Fibroblast of lung (primary cell): ENCODE measurements around the gene ARMC9. TPM values are rescaled to one million over a fixed set of nuclear protein-coding genes. Genes with fewer than 3 reads are reported as not detected.

ENCODE experiments used
- DNase-seq, 2 donors: peaks; one replicate each; pipeline versions ENCODE4 v3.0.0 to v3.0.0-alpha.2; 2010; ENCODE audit warnings: low read depth in 2 of 2
- H2AFZ ChIP-seq: 2 replicates; pipeline ENCODE4 v1.5.1; 2012; ENCODE audit warnings: low read length, control low read depth, inconsistent platforms
- H3K27ac ChIP-seq: 2 replicates; pipeline ENCODE4 v1.5.1; 2011; ENCODE audit warnings: low read length, control low read depth; ENCODE audit not compliant: insufficient read depth
- H3K27me3 ChIP-seq: 2 replicates; pipeline ENCODE4 v1.5.1; 2011; ENCODE audit warnings: mild to moderate bottlenecking, low read length; ENCODE audit not compliant: control insufficient read depth, insufficient read depth
- H3K36me3 ChIP-seq: 2 replicates; pipeline ENCODE4 v1.5.1; 2011; ENCODE audit warnings: low read length; ENCODE audit not compliant: control insufficient read depth, insufficient read depth
- H3K4me1 ChIP-seq: 2 replicates; pipeline ENCODE4 v1.5.1; 2011; ENCODE audit warnings: low read length; ENCODE audit not compliant: control insufficient read depth, insufficient read depth; ENCODE audit errors: extremely low read depth
- H3K4me2 ChIP-seq: 2 replicates; pipeline ENCODE4 v1.5.1; 2011; ENCODE audit warnings: low read length, control low read depth; ENCODE audit not compliant: insufficient read depth; ENCODE audit errors: extremely low read depth
- H3K4me3 ChIP-seq, 4 experiments: fragments of 200-600 bp in 1 of 4; sonication (generic) in 1 of 4; replicated peaks in 1 of 4; 2 replicates each; pipeline ENCODE4 v1.5.1; 2011 to 2016; ENCODE audit warnings: low read length in 4 of 4, low read depth in 3 of 4, mild to moderate bottlenecking in 3 of 4, control low read depth in 2 of 4, inconsistent platforms in 1 of 4, mixed read lengths in 1 of 4; ENCODE audit not compliant: insufficient read depth in 1 of 4; ENCODE audit errors: control extremely low read depth in 1 of 4
- H3K79me2 ChIP-seq: 2 replicates; pipeline ENCODE4 v1.5.1; 2012; ENCODE audit warnings: mild to moderate bottlenecking, low read length, inconsistent platforms; ENCODE audit not compliant: control insufficient read depth, insufficient read depth
- H3K9ac ChIP-seq: 2 replicates; pipeline ENCODE4 v1.5.1; 2011; ENCODE audit warnings: mild to moderate bottlenecking, low read length, control low read depth; ENCODE audit not compliant: insufficient read depth
- H3K9me3 ChIP-seq: 2 replicates; pipeline ENCODE4 v1.5.1; 2012; ENCODE audit warnings: low read depth, low read length; ENCODE audit not compliant: control insufficient read depth, insufficient read depth
- H4K20me1 ChIP-seq: 2 replicates; pipeline ENCODE4 v1.5.1; 2011; ENCODE audit warnings: low read length; ENCODE audit not compliant: control insufficient read depth, insufficient read depth; ENCODE audit errors: extremely low read depth
- EZH2 ChIP-seq: IDR thresholded peaks from 2 replicates; pipeline ENCODE4 v1.5.1; 2012; ENCODE audit warnings: low read length, control low read depth, mild to moderate bottlenecking; ENCODE audit errors: missing control alignments
- polyA plus RNA-seq, 2 donors: library from polyadenylated mRNA; depleted of rRNA in 1 of 2; stranded (reverse) in 1 of 2; unstranded in 1 of 2; fragments of >200 nt; gene quantifications; 2 replicates each; pipeline ENCODE4 v1.2.1, GENCODE V29; 2011 to 2012; ENCODE audit warnings: missing spikeins in 1 of 2
- total RNA-seq: library from RNA; depleted of rRNA; stranded (reverse); fragments of >200 nt; gene quantifications from 2 replicates; pipeline ENCODE4 v1.2.1, GENCODE V29; 2014
- TF ChIP-seq, protein P1 (sequence below), 2 donors: IDR thresholded peaks in 1 of 2; conservative IDR thresholded peaks in 1 of 2; 1 replicate in 1 of 2; 2 replicates in 1 of 2; pipeline ENCODE4 v1.5.1; 2011 to 2012; ENCODE audit warnings: low read length in 2 of 2, control low read depth in 1 of 2, inconsistent platforms in 1 of 2, low read depth in 1 of 2, mild to moderate bottlenecking in 1 of 2

ARMC9 gene
- total and polyA plus RNA-seq, 2 donors (not counting 1 experiment from before 2014, with no cell fraction given), result 68.4 to 153 TPM

DNA sequence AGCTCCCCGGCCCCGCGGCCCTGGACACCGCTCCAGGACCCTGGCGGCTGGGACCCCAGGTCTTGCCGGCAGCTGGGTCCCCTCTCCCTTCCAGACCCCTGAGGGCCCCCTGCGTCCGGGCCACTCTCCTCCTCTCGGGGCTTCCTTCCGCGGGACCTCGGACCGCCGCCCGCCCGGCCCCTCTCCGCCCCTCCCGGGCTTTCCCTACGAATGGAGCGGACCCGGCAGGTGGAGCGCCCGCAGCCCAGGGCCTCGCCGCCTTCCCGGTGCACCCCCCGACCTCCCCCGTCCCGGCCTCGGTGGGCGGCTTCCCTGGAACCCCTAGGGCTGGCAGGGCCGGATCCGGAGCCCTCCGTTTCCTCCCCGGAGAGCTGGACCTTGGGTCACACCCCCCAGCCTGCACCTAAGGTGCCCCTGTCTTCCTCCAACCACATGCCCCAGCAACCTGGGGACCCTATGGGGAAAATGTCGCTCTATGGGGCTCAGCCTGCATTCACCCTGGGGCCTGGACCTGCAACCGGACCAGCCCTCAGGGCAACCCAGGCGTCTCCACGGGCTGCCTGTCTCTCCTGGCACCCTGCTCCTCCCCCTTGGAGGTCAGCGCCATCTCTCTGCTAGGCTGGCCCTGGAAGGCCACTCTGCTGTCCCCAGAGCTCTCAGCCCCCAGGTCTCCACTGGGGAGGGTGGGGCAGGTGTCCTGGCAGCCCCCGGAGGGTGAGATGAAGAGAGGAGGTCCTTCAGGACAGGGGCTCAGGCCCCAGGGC lies 197.8 kb downstream of the ARMC9 start:
- H3K27me3 ChIP-seq, result peaks cover 25% of the 10 kb centered on the region
- H3K9ac ChIP-seq, result no peak overlapping the region
- no peaks in the 10 kb centered on the region for H3K36me3 ChIP-seq
- H3K4me1 ChIP-seq, result no peaks in the 10 kb centered on the region
- H3K4me2 ChIP-seq, result no peak overlapping the region
- H3K9me3 ChIP-seq, result no peaks in the 10 kb centered on the region
- no peaks in the 10 kb centered on the region for H3K79me2 ChIP-seq
- TF ChIP-seq, protein P1, sequence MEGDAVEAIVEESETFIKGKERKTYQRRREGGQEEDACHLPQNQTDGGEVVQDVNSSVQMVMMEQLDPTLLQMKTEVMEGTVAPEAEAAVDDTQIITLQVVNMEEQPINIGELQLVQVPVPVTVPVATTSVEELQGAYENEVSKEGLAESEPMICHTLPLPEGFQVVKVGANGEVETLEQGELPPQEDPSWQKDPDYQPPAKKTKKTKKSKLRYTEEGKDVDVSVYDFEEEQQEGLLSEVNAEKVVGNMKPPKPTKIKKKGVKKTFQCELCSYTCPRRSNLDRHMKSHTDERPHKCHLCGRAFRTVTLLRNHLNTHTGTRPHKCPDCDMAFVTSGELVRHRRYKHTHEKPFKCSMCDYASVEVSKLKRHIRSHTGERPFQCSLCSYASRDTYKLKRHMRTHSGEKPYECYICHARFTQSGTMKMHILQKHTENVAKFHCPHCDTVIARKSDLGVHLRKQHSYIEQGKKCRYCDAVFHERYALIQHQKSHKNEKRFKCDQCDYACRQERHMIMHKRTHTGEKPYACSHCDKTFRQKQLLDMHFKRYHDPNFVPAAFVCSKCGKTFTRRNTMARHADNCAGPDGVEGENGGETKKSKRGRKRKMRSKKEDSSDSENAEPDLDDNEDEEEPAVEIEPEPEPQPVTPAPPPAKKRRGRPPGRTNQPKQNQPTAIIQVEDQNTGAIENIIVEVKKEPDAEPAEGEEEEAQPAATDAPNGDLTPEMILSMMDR (conservative IDR thresholded peaks at IDR 0.05 in 1 of 2, IDR thresholded peaks at IDR 0.05 in 1 of 2; ENCODE audit: low read depth in 1 of 2, low read length in 2 of 2), result no peak
- TF ChIP-seq EZH2, result no peak
- no peak overlapping the region for H3K4me3 ChIP-seq
- H3K27ac ChIP-seq, result no peak overlapping the region
- H4K20me1 ChIP-seq, result no peaks in the 10 kb centered on the region
- no peak overlapping the region for H2AFZ ChIP-seq
- DNase-seq, result no peak

DNA sequence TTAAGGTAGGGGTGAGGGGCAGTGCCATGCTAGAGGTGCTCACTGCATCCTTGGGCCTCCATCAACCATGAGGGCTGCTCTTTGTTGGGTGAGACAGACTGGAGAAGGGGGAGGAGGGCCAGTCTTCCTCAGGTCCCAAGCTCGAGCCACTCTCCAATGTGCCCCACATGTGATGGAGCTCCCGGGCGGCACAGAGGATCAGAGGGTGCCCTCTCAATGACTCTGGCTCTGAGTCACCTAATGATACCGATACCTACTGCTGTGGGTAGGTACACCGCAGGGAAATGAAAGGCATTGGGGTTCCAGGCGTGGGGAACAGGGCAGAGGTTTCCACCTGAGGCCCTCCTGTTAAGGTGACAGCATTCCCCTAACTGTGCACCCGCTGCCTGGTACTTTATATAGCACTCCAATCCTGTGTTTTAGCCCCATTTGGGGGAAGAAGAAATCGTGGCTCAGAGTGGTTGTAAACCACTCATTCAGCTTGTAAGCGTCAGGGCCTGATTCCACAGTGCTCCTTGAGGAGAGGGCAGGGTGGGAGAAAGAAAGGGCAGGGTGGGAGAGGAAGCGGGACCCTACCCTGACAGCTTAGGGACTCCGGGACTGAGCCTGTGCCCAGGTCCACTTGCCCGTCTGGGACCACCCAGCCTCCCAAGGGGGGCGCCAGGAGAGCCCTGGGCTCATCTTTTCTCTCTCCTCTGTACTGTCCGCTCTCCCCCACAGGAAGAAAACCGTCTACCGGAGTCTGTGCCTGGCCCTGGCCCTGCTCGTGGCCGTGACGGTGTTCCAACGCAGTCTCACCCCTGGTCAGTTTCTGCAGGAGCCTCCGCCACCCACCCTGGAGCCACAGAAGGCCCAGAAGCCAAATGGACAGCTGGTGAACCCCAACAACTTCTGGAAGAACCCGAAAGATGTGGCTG lies 198.8 kb downstream of the ARMC9 start:
- no peak for TF ChIP-seq EZH2
- TF ChIP-seq, protein P1 (conservative IDR thresholded peaks at IDR 0.05 in 1 of 2, IDR thresholded peaks at IDR 0.05 in 1 of 2; ENCODE audit: low read depth in 1 of 2, low read length in 2 of 2), result no peak
- no peak for DNase-seq

DNA sequence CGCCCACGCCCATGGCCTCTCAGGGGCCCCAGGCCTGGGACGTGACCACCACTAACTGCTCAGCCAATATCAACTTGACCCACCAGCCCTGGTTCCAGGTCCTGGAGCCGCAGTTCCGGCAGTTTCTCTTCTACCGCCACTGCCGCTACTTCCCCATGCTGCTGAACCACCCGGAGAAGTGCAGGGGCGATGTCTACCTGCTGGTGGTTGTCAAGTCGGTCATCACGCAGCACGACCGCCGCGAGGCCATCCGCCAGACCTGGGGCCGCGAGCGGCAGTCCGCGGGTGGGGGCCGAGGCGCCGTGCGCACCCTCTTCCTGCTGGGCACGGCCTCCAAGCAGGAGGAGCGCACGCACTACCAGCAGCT lies 199.5 kb downstream of the ARMC9 start:
- H3K4me1 ChIP-seq, result no peaks in the 10 kb centered on the region
- H3K27me3 ChIP-seq, result peaks cover 27% of the 10 kb centered on the region
- no peaks in the 10 kb centered on the region for H3K36me3 ChIP-seq
- TF ChIP-seq EZH2, result no peak
- TF ChIP-seq, protein P1 (conservative IDR thresholded peaks at IDR 0.05 in 1 of 2, IDR thresholded peaks at IDR 0.05 in 1 of 2; ENCODE audit: low read depth in 1 of 2, low read length in 2 of 2), result no peak
- no peak overlapping the region for H3K4me2 ChIP-seq
- no peak overlapping the region for H3K9ac ChIP-seq
- H2AFZ ChIP-seq, result no peak overlapping the region
- H3K79me2 ChIP-seq, result no peaks in the 10 kb centered on the region
- H4K20me1 ChIP-seq, result no peaks in the 10 kb centered on the region
- H3K4me3 ChIP-seq, result no peak overlapping the region
- no peaks in the 10 kb centered on the region for H3K9me3 ChIP-seq
- H3K27ac ChIP-seq, result no peak overlapping the region
- no peak for DNase-seq

More for the DNA sequence above, 198.8 kb downstream of the ARMC9 start:
- Histone ChIP-seq H3K27ac (no peak overlapping the region), H3K36me3 (no peaks in the 10 kb centered on the region), H3K4me2 (no peak overlapping the region), H2AFZ (no peak overlapping the region), H3K4me1 (no peaks in the 10 kb centered on the region), H4K20me1 (no peaks in the 10 kb centered on the region), H3K9me3 (no peaks in the 10 kb centered on the region), H3K27me3 (peaks cover 25% of the 10 kb centered on the region), H3K79me2 (no peaks in the 10 kb centered on the region), H3K4me3 (no peak overlapping the region), H3K9ac (no peak overlapping the region)
